ENCODE measurements around the gene G6PC2.

The G6PC2 gene

DNA sequence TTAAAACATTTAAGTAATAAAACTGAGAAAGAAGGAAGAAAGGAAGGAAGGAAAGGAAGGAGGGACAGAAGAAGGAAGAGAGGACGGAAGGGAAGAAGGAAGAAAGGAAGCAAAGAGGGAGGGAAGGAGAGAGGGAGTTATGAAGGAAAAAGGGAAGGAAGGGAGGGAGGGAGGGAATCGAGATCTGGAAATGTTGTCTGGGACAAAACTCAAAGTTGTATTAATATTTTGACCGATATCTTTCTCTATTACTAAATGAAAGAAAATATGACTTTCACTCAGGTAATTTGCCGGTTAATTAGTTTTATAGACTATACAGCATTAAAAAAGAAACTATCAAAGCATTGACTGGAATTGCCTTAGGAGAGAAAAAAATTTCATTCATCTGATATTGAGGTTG is 44.4 kb downstream of the G6PC2 start:
- no peak for DNase-seq (ENCODE audit: low read depth in 2 of 2)

DNA sequence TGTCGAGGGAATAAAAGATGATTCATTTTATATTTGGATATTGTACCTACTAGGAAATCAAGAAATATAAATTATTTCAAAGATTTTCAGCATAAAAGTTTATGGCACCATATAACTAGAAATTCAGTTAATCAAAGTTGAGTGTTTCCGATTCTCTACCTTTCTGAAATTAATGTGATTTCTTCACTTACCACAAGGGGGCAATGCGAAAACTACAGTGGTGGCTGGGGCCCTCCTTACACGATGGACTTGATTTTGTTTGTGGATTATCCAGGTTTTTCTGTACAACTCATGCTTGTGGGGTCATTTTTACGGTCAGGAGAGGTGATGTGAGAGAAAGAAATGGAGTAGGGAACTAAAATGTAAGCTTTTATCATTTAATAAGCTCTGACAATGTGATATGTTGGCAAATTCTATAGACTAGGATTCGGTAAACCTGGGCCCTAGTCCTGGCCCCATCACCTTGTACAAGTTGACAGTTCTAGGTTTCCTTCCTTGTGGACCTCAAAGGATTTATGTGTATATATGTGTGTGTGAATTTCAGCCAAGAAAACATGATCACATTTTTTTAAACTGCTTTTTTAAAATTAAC is 47.6 kb downstream of the G6PC2 start:
- DNase-seq (ENCODE audit: low read depth in 2 of 2), result no peak

DNA sequence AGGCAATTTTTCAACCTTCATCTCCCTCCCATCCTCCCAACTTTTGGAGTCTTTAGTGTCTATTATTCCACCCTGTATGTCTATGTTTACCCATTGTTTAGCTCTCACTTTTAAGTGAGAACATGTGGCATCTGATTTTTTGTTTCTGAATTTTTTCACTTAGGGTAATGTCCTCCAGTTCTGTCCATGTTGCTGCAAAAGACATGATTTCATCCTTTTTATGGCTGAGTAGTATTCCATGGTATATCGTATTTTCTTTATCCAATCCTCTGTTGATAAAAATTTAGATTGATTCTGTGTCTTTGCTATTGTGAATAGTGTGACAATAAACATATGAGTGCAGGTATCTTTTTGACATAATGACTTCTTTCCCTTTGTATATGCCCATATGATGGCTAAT is 48.2 kb downstream of the G6PC2 start:
- DNase-seq (ENCODE audit: low read depth in 2 of 2), result no peak

DNA sequence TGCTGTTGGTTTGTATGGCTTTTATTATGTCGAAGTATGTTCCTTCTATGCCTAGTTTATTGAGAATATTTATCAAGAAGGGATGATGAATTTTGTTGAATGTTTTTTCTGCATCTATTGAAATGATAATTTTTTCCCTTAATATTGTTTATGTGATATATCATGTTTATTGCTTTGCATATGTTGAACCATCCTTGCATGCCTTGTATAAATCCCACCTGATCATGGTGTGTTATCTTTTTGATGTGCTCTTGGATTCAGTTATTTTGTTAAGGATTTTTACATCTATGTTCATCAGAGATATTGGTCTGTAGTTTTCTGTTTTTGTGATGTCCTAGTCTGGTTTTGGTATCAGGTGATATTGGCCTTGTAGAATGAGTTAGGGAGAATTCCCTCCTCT is 50.8 kb downstream of the G6PC2 start:
- no peak for DNase-seq (ENCODE audit: low read depth in 2 of 2)

DNA sequence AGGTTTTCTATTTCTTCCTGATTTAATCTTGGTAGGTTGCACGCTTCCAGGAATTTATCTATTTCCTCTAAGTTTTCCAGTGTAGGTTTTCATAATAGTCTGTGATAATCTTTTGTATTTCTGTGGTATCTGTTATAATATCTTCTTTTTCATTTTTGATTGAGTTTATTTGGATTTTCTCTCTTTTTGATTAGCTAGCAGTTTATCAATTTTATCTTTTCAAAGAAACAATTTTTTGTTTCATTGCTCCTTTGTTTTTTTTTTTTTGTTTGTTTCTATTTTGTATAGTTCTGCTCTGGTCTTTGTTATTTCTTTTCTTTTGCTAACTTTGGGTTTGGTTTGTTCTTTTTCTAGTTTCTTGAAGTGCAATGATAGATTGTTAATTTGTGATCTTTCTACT is 51.3 kb downstream of the G6PC2 start:
- no peak for DNase-seq (ENCODE audit: low read depth in 2 of 2)

DNA sequence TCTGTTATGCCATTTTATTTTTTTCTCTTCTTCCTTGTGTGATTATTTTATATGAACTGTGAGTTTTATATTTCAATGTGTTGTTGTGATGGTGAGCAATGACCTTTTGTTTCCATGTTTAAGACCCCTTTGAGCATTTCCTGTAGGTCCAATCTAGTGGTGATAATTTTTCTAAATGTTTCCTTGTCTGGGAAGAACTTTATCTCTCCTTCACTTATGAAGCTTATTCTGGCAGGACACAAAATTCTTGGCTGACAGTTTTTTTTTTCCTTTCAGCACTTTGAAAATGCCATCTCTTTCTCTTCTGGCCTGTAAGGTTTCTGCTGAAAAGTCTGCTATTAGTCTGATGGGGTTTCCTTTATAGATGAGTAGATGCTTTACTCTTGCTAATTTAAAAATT is 53.2 kb downstream of the G6PC2 start:
- DNase-seq (ENCODE audit: low read depth in 2 of 2), result no peak

DNA sequence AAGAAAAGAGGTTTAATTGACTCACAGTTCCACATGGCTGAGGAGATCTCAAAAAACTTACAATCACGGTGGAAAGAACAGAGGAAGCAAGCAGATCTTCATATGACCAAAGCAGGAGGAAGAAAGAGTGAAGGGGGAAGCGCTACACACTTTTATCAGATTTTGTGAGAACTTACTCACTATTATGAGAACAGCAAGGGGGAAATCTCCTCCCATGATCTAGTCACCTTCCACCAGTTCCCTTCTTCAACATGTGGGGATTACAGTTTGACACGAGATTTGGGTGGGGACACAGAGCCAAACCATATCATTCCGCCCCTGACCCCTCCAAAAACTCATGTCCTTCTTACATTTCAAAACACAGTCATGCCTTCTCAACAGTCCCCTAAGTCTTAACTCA is 54.2 kb downstream of the G6PC2 start:
- DNase-seq (ENCODE audit: low read depth in 2 of 2), result no peak

DNA sequence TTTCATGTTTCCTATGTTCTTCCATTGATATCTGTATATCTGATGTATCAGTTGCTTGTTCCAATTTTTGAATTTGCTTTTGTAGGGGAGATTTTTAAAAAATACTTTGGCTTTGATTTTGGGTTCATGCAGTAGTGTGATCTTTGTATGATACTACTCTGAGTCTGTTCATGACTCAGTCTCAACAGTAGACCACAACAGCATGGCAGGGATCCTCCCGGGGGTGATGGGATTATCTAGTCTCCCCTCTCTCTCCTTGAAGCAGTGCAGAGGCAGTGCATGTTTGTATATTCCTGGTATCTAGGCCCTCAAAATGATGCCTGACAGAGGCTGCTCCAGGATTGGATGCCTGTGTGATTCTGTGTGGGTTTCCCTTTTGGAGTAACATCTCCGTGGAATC is 55.3 kb downstream of the G6PC2 start:
- no peak for DNase-seq (ENCODE audit: low read depth in 2 of 2)

Data from stimulated activated CD4-positive, alpha-beta T cell treated with anti-CD3 and anti-CD28 coated beads, Interleukin-15, amount 100 ng/mL, for 48 hours (primary cell).